Dermis microvascular lymphatic vessel endothelial cell (primary cell): Measurements from ENCODE around the gene HACD4. TPM values are rescaled to one million over a fixed set of nuclear protein-coding genes. Genes with fewer than 3 reads are reported as not detected.
"Not testable (repeated sequence)": the region's sequence is repeated elsewhere in the genome, so short reads cannot be mapped to it uniquely, and the experiment has no call there.

Source experiments
- DNase-seq, 2 donors: peaks; one replicate each; pipeline versions ENCODE4 v3.0.0 to v3.0.0-alpha.2; 2010; ENCODE audit warnings: low read depth in 2 of 2
- total RNA-seq: library from RNA; depleted of rRNA; stranded (reverse); fragments of >200 nt; gene quantifications from 2 replicates; pipeline ENCODE4 v1.2.1, GENCODE V29; 2014

The HACD4 gene
- total RNA-seq, 1 donor from 2014 or later, result 0.26 TPM

GRCh38 chr9:21016701-21017491 is 14.5 kb downstream of the HACD4 start:
- DNase-seq, result no peak

- DNase-seq, result no peak
Observed at GRCh38 chr9:21015995-21016394, 15.4 kb downstream of the HACD4 start.

- no peak for DNase-seq
Observed at GRCh38 chr9:21015129-21015815, 16.2 kb downstream of the HACD4 start.

- no peak for DNase-seq
Observed at GRCh38 chr9:21002040-21002439, 29.4 kb downstream of the HACD4 start.

- no peak for DNase-seq
Observed at GRCh38 chr9:21001581-21001980, 29.9 kb downstream of the HACD4 start.

GRCh38 chr9:20997503-20998076 is 33.9 kb downstream of the HACD4 start:
- DNase-seq, result no peak

- no peak for DNase-seq
Observed at GRCh38 chr9:20996809-20997208, 34.6 kb downstream of the HACD4 start.

GRCh38 chr9:20995616-20996015 is 35.8 kb downstream of the HACD4 start:
- no peak for DNase-seq

GRCh38 chr9:20994486-20994885 is 37.0 kb downstream of the HACD4 start:
- DNase-seq, result no peak

- DNase-seq, result no peak
Observed at GRCh38 chr9:20990867-20991266, 40.6 kb downstream of the HACD4 start.

- no peak for DNase-seq
Observed at GRCh38 chr9:20989923-20990341, 41.5 kb downstream of the HACD4 start.

GRCh38 chr9:20988671-20989315 is 42.6 kb downstream of the HACD4 start:
- no peak for DNase-seq

GRCh38 chr9:20988061-20988460 is 43.4 kb downstream of the HACD4 start:
- no peak for DNase-seq

- no peak for DNase-seq
Observed at GRCh38 chr9:20987521-20987920, 43.9 kb downstream of the HACD4 start.

GRCh38 chr9:20985851-20986600 is 45.4 kb downstream of the HACD4 start:
- DNase-seq, result no peak

- no peak for DNase-seq
Observed at GRCh38 chr9:20984506-20984905, 46.9 kb downstream of the HACD4 start.

- DNase-seq, result peak in 1 of 2 donors; percentile 25
Observed at GRCh38 chr9:20981486-20981885, 50.0 kb downstream of the HACD4 start.

- DNase-seq, result peak in 1 of 2 donors; percentile 42
Observed at GRCh38 chr9:20980832-20981455, 50.5 kb downstream of the HACD4 start.

- no peak for DNase-seq
Observed at GRCh38 chr9:20978249-20978648, 53.2 kb downstream of the HACD4 start.

GRCh38 chr9:20974191-20974938 is 57.1 kb downstream of the HACD4 start:
- DNase-seq, result not testable (repeated sequence)
